Measurements from ENCODE around the gene FALEC. TPM values are rescaled to one million over a fixed set of nuclear protein-coding genes. Genes with fewer than 3 reads are reported as not detected.

Gene FALEC
- total and polyA plus RNA-seq, 9 of the 15 experiments (the other 6 are each of a cell fraction or from before 2014, with no cell fraction given) = 0.15 to 1.8 (median 0.53) TPM; not detected in 5

GRCh38 chr1:150516050-150516591, 569 bp downstream of the FALEC start (continued):
- no peak for TF ChIP-seq HEY1 (CRISPR knock-in tag; IDR thresholded peaks at IDR 0.05; ENCODE audit: borderline replicate concordance)
- TF ChIP-seq HDAC6 (IDR thresholded peaks at IDR 0.05; ENCODE audit: low read depth, low read length) = no peak
- TF ChIP-seq STAT6 (CRISPR knock-in tag; IDR thresholded peaks at IDR 0.05) = no peak
- TF ChIP-seq AFF1 (IDR thresholded peaks at IDR 0.05; ENCODE audit: low read depth in 1 of 2, partially characterized antibody in 2 of 2) = peak; percentile 62 to 63
- TF ChIP-seq HDAC8 (tag; IDR thresholded peaks at IDR 0.05) = no peak
- TF ChIP-seq ZNF274 (IDR thresholded peaks at IDR 0.05; ENCODE audit: borderline replicate concordance, low read depth, low read length) = no peak
- TF ChIP-seq HMGXB4 (CRISPR knock-in tag; IDR thresholded peaks at IDR 0.05) = 0 out of 2 replicates have a peak, but pooled peaks have one; percentile 30
- no peak for TF ChIP-seq CEBPZ (IDR thresholded peaks at IDR 0.05; ENCODE audit: borderline replicate concordance, low read depth, low read length)
- peak; percentile 68; the same call in 1 of the 2 replicates for TF ChIP-seq CC2D1A (IDR thresholded peaks at IDR 0.05)
- TF ChIP-seq ARID1B (IDR thresholded peaks at IDR 0.05) = peak; percentile 18; the same call in 1 of the 2 replicates
- peak; percentile 57; the same call in 1 of the 2 replicates for TF ChIP-seq ZNF12 (CRISPR knock-in tag; IDR thresholded peaks at IDR 0.05)
- no peak for TF ChIP-seq ZSCAN29 (IDR thresholded peaks at IDR 0.05)
- no peak for TF ChIP-seq TBL1XR1 (IDR thresholded peaks at IDR 0.05; ENCODE audit: low read length in 2 of 2)
- TF ChIP-seq FOXA3 (CRISPR knock-in tag; conservative IDR thresholded peaks at IDR 0.05 in 1 of 2, IDR thresholded peaks at IDR 0.05 in 1 of 2) = no peak
- no peak for TF ChIP-seq ELF1 (tag; IDR thresholded peaks at IDR 0.05)
- TF ChIP-seq BCOR (IDR thresholded peaks at IDR 0.05) = peak; percentile 81

All from K562 (cell line).